ENCODE results near the gene CYFIP2. TPM values are rescaled to one million over a fixed set of nuclear protein-coding genes. Genes with fewer than 3 reads are reported as not detected.

The CYFIP2 gene
- total and polyA plus RNA-seq, 2 of the 8 experiments (the other 6 are each of a cell fraction or from before 2014, with no cell fraction given), result 45.1 to 80.6 TPM

DNA sequence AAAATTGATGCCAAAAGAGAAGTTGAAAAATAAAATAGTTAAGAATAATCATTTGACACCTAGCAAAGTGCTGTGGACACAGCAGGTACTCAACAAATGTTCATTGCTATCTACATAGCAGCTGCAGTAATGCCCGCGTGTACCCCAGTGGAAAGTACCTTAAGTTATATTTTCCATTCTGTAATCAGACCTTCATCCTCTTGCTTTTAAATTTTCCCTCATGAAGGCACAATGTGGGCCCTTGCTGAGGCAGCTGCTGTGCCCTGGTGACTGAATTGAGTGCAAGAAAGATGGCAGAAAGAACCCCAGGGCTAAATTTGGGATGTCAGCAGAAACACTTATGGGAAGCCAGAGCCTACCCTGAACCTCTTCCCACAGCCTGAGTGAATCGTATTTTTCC, 65.9 kb downstream of the CYFIP2 start:
- Histone ChIP-seq H3K4me2 (ENCODE audit: insufficient read depth in 1 of 2, low read depth in 2 of 2, low read length in 2 of 2) (no peak overlapping the region), H3K9ac (replicated peaks in 1 of 4; ENCODE audit: extremely low read depth in 1 of 4, low read depth in 3 of 4, low read length in 3 of 4) (no peak overlapping the region), H2BK20ac (ENCODE audit: low read length) (no peak overlapping the region), H2AK5ac (ENCODE audit: low read depth, low read length) (no peak overlapping the region), H3K14ac (ENCODE audit: insufficient read length) (no peak overlapping the region), H3K4me3 (ENCODE audit: extremely low read depth in 1 of 4, insufficient read depth in 2 of 4, low read depth in 3 of 4, low read length in 4 of 4) (no peak overlapping the region), H3K79me2 (ENCODE audit: control insufficient read depth in 1 of 2, insufficient read depth in 2 of 2, low read length in 2 of 2) (no peaks in the 10 kb centered on the region), H4K20me1 (replicated peaks in 1 of 2; ENCODE audit: control insufficient read depth in 1 of 2, insufficient read depth in 2 of 2, low read length in 2 of 2) (no peaks in the 10 kb centered on the region), H3K18ac (ENCODE audit: extremely low read depth, low read length) (no peak overlapping the region), H2AFZ (ENCODE audit: low read length) (no peak overlapping the region), H3K79me1 (ENCODE audit: low read depth, low read length) (no peaks in the 10 kb centered on the region), H3K56ac (replicated peaks; ENCODE audit: insufficient read length, low read depth, low read length) (no peak overlapping the region), H3K23ac (ENCODE audit: insufficient read length) (no peak overlapping the region), H4K5ac (ENCODE audit: insufficient read length, low read depth, low read length) (no peak overlapping the region), H3K4ac (replicated peaks; ENCODE audit: insufficient read length, low read depth, low read length) (no peak overlapping the region), H3K23me2 (ENCODE audit: low read depth, low read length) (no peaks in the 10 kb centered on the region), H2BK15ac (ENCODE audit: low read length) (no peak overlapping the region), H3K4me1 (replicated peaks in 1 of 4; ENCODE audit: control insufficient read depth in 3 of 4, insufficient read depth in 4 of 4, low read length in 3 of 4) (no peaks in the 10 kb centered on the region), H4K91ac (replicated peaks; ENCODE audit: insufficient read length, low read length) (no peak overlapping the region), H3K36me3 (ENCODE audit: control insufficient read depth in 2 of 4, insufficient read depth in 4 of 4, low read length in 3 of 4) (peaks cover 0 to 24% (median 12%) of the 10 kb centered on the region in 4 experiments; a peak in 7 of 8 replicates), H4K8ac (ENCODE audit: extremely low read depth, insufficient read depth, low read length) (no peak overlapping the region), H2BK120ac (replicated peaks; ENCODE audit: low read depth, low read length) (no peak overlapping the region), H2BK5ac (ENCODE audit: low read depth, low read length) (no peak overlapping the region), H3K27ac (ENCODE audit: low read depth, low read length) (no peak overlapping the region), H3K9me3 (ENCODE audit: insufficient read depth in 2 of 2, low read depth in 1 of 2, low read length in 1 of 2) (no peaks in the 10 kb centered on the region), H2BK12ac (ENCODE audit: low read depth, low read length) (no peak overlapping the region), H3K27me3 (replicated peaks in 1 of 4; ENCODE audit: control insufficient read depth in 3 of 4, extremely low read depth in 1 of 4, insufficient read depth in 3 of 4, low read length in 3 of 4) (no peaks in the 10 kb centered on the region)
- 92% methylated on average over 3 of the region's 3 CpGs; no CpG with 5 or more reads in 1 of the 2 experiments for WGBS, 2 experiments (ENCODE audit: extremely low coverage in 1 of 2, insufficient coverage in 1 of 2, insufficient read length in 1 of 2, insufficient replicate concordance in 2 of 2, low coverage in 1 of 2, low lambda C conversion rate in 2 of 2, missing lambda C conversion rate in 1 of 2)
- POLR2A ChIA-PET (ENCODE audit: partially characterized antibody), result no interaction called here
- CTCF ChIA-PET (ENCODE audit: partially characterized antibody), result interaction anchor here (2.6 to 12.4 kb wide), 3 partner anchors 10 to 412 kb away, joined by 5 to 157 read pairs (median 23); partner anchors contain the start of gene LSM11
- DNase-seq (ENCODE audit: low read depth in 1 of 2, low spot score in 2 of 2) (no peak), FAIRE-seq (no peak)
- TF ChIP-seq TCF12 (IDR thresholded peaks at IDR 0.05; ENCODE audit: low read depth, low read length), result no peak
- TF ChIP-seq SAP30 (IDR thresholded peaks at IDR 0.05; ENCODE audit: insufficient read depth, insufficient replicate concordance, low read length), result no peak
- TF ChIP-seq, protein P1, sequence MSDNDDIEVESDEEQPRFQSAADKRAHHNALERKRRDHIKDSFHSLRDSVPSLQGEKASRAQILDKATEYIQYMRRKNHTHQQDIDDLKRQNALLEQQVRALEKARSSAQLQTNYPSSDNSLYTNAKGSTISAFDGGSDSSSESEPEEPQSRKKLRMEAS (IDR thresholded peaks at IDR 0.05), result no peak
- no peak for TF ChIP-seq BRCA1 (IDR thresholded peaks at IDR 0.05; ENCODE audit: low read depth, low read length)
- TF ChIP-seq TEAD4 (IDR thresholded peaks at IDR 0.05; ENCODE audit: low read depth, low read length), result no peak
- no peak for TF ChIP-seq KDM1A (IDR thresholded peaks at IDR 0.05; ENCODE audit: borderline replicate concordance, low read length)
- TF ChIP-seq SRF (IDR thresholded peaks at IDR 0.05; ENCODE audit: low read depth, low read length), result no peak
- no peak for TF ChIP-seq GABPA (IDR thresholded peaks at IDR 0.05; ENCODE audit: borderline replicate concordance, insufficient read depth, low read length)
- no peak for TF ChIP-seq NANOG (IDR thresholded peaks at IDR 0.05; ENCODE audit: insufficient read depth, low read depth, low read length, poor library complexity, severe bottlenecking)
- TF ChIP-seq EP300 (IDR thresholded peaks at IDR 0.05; ENCODE audit: borderline replicate concordance in 1 of 2, low read depth in 2 of 2, low read length in 2 of 2), result no peak
- TF ChIP-seq, protein P2, sequence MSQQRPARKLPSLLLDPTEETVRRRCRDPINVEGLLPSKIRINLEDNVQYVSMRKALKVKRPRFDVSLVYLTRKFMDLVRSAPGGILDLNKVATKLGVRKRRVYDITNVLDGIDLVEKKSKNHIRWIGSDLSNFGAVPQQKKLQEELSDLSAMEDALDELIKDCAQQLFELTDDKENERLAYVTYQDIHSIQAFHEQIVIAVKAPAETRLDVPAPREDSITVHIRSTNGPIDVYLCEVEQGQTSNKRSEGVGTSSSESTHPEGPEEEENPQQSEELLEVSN (IDR thresholded peaks at IDR 0.05), result no peak
- TF ChIP-seq CHD2 (IDR thresholded peaks at IDR 0.05; ENCODE audit: low read length), result no peak
- TF ChIP-seq BCL11A (IDR thresholded peaks at IDR 0.05; ENCODE audit: low read depth in 2 of 2, low read length in 2 of 2), result no peak
- TF ChIP-seq JUN (IDR thresholded peaks at IDR 0.05; ENCODE audit: low read depth, low read length), result no peak

Measured in H1 (cell line).